Subcutaneous adipose tissue (tissue), 4 donors: ENCODE measurements around the gene KRT86. TPM values are rescaled to one million over a fixed set of nuclear protein-coding genes. Genes with fewer than 3 reads are reported as not detected.

ENCODE experiments used
- CTCF ChIP-seq: fragments of 450-650 bp; IDR thresholded peaks from one replicate; pipeline ENCODE4 v1.5.1; 2016; ENCODE audit warnings: low read depth, mild to moderate bottlenecking, control low read depth, antibody characterized with exemption, moderate library complexity
- total RNA-seq, 4 donors: library from RNA; depleted of rRNA; stranded (reverse); fragments of >200 nt; gene quantifications; one replicate each; pipeline ENCODE4 v1.1.0, GENCODE V29; 2016

The KRT86 gene
- total RNA-seq, 4 donors from 2014 or later: 0.34 TPM; not detected in 3

GRCh38 chr12:52280796-52281560 is 6.5 kb downstream of the KRT86 start:
- TF ChIP-seq CTCF: no peak

GRCh38 chr12:52284562-52285171 is 10.2 kb downstream of the KRT86 start:
- TF ChIP-seq CTCF: no peak

- TF ChIP-seq CTCF: no peak
These were observed 10.8 kb downstream of the KRT86 start for GRCh38 chr12:52285172-52285745.

GRCh38 chr12:52285851-52286530 is 11.5 kb downstream of the KRT86 start:
- TF ChIP-seq CTCF: no peak

- TF ChIP-seq CTCF: no peak
These were observed 17.0 kb downstream of the KRT86 start, which contains the start of gene KRT81 for GRCh38 chr12:52291267-52291935. TSS of gene KRT81 (minus strand) at chr12:52291534. CDS start at chr12:52291465, 69 bp downstream.

GRCh38 chr12:52293926-52294325 is 19.5 kb downstream of the KRT86 start:
- TF ChIP-seq CTCF: no peak
